VCaP (cell line): Measurements from ENCODE around the gene RGMB.

Source experiments
- H3K27ac ChIP-seq: fragments of 450-650 bp; 2 replicates; pipeline ENCODE4 v1.5.1; 2017
- TF ChIP-seq, protein P1 (sequence below): fragments of 450-650 bp; conservative IDR thresholded peaks from 2 replicates; pipeline ENCODE4 v1.5.1; 2017; ENCODE audit warnings: mild to moderate bottlenecking, moderate library complexity

RGMB gene

DNA sequence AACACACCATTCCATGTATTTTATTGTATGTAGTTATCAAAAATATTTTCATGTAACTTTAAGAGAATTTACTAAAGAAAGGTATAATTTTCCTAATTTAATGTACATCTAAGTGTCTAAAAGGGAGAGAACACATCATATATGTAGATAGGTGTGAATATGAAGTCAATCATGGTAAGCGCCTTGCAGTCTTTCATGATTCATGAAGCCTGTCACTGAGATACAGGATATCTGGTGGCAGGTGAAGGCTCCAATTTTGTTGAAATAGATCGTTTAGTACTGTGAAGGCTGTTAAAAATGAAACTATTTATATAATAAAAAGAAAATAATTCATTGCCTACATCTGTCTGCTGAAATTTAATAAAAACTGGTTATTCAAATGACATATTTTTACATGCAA lies 15.5 kb upstream of the RGMB start:
- no peak overlapping the region for H3K27ac ChIP-seq
- TF ChIP-seq, protein P1, sequence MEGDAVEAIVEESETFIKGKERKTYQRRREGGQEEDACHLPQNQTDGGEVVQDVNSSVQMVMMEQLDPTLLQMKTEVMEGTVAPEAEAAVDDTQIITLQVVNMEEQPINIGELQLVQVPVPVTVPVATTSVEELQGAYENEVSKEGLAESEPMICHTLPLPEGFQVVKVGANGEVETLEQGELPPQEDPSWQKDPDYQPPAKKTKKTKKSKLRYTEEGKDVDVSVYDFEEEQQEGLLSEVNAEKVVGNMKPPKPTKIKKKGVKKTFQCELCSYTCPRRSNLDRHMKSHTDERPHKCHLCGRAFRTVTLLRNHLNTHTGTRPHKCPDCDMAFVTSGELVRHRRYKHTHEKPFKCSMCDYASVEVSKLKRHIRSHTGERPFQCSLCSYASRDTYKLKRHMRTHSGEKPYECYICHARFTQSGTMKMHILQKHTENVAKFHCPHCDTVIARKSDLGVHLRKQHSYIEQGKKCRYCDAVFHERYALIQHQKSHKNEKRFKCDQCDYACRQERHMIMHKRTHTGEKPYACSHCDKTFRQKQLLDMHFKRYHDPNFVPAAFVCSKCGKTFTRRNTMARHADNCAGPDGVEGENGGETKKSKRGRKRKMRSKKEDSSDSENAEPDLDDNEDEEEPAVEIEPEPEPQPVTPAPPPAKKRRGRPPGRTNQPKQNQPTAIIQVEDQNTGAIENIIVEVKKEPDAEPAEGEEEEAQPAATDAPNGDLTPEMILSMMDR = no peak

DNA sequence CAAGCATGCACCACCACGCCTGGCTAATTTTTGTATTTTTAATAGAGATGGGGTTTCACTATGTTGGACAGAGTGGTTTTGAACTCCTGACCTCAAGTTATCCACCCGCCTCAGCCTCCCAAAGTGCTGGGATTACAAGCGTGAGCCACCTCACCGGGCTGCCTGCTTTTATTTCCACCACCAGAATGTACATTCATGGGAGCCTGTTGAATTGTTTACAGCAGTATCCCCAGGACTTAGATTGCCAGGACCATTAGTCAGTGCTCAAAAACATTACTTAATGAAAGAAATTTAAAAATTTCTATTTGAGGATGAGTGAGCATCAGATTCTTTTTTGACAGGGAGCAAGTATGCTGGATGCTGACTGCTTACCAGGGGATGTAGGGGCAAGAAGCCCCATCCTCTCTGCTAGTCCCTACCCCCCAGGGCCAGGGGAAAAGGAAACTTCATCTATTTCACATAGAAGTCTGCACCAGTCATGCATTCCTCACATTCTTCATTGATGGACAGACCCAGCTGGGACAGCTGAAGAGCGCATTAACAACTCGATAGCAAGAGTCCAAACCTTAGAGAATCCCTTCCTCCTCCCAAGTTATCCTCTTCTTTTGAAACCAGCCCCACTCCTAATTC lies 10.3 kb upstream of the RGMB start:
- no peak overlapping the region for H3K27ac ChIP-seq
- TF ChIP-seq, protein P1 = no peak

DNA sequence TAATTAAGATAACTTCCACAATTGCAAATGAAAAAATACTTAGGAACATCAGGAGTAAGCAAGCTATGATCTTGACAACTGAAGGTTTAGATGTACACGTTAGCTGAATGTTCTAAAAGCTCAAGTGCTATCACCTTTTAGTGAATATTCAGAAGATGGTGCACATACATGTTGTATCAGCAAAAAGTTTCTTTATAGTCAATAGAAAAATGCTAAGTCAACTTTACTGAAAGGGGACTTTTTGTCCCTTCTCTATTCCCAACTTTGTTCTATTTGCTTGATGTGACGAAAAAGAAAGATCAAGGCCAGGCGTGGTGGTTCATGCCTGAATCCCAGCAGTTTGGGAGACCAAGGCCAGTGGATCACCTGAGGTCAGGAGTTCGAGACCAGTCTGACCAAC lies 7.6 kb upstream of the RGMB start:
- TF ChIP-seq, protein P1 = no peak
- no peak overlapping the region for H3K27ac ChIP-seq

DNA sequence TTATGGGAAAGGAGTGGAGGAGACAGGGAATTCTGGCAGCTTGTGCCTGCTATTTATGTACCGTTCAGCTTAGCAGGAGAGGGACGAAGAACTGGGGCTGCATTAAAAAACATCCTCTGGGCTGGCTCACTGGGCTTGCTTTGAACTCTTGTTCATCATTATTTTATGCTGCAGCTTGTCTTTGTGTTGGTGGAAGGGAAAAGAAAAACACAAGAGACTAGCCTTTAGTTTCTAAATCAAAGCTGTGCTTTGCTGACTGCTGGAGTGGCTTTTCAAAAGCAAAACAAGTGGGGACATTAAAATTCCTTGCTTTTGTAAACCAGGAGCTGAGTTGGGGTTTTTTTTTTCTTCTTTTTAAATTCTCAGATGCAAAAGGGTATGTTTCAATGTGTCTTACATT lies 5.9 kb upstream of the RGMB start:
- TF ChIP-seq, protein P1 = no peak
- no peak overlapping the region for H3K27ac ChIP-seq

DNA sequence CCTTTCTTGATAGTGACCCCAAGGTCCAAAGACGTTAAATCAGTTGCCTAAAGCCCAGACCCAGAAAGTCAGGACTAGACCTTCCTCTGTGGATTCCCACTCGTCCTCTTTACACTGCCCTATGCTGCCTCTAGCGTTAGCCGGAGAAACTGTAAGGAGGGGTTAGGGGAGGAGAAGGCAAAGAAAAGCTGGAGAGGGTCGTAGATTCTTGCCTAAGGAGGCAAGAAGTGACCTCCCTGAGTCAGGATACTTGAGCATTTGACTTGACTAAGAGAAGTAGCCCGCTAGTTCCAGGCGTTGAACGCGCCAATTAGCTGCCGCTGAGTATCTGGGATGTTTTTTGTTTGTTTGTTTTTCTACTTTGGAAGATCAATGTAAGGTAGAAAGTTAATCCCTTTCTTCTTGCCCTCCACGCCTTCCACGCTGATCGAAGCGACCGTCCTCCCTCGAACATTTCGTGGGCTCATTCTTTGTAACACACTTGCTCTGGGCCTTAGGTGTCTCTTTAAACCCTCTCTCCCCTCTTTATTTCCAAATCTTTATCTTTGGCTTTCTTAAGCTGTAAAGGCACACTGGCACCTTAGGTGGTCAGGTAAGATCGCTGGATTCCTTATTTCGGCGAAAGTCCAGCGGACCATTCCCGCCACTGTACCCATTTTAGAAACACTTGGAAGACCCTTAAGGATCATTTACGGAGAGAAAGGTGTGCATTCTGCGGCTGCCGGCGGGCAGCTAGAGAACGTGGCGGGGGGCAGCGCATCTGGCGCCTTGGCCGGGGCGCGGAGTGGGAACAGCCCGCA lies 5.1 kb upstream of the RGMB start:
- H3K27ac ChIP-seq = peak overlapping the region; percentile 74
- TF ChIP-seq, protein P1 = peak; percentile 96

DNA sequence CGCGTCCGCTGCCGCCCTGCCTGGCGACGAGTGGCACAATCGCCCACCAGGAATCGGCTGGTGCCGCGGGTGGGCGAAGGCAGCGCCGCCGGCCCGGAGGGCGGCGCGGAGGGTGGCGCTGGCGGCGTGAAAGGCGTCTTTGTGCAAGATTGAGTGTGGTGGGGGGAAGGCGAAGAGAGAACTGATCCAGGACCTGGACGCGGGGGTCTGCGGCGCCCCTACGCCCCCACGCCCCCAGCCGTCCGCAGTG lies 4.6 kb upstream of the RGMB start:
- TF ChIP-seq, protein P1 = no peak
- peak overlapping the region; percentile 74 for H3K27ac ChIP-seq

DNA sequence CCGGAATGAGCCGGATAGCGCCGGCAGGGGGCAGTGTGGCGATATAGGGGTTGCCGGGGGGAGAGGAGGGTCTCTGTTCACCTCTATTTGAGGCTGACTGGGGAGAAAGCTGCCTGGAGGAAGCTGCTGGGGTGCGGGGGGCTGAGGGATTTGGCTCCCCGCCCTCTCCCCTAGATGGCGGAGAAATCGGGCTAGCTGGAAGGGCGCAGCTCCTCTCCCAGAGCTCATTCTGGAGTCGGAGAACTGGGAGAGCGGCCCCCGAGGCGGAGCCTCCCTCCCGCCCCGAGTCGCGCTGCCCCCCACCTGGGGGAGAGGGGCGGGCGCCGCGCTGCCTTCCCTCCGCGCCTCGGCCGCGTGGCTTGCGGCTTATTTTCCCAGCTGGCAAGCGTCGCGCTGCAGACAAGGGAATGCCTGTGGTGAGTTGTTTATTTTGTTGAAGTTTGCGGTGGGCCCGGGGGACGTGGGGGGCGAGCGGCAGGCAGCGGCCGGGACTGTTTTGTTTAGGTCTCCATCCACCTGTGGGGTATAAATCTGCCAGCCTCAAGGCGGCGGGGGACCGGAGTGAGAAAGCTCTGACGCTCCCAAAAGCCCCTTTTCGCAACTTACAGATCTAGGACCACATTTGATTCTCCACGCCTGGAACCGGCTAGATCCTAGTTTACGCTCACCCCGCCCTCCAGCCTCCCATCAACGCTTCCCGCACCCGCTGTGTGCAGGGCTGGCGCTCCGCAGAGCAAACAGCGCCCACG lies 4.1 kb upstream of the RGMB start:
- TF ChIP-seq, protein P1 = peak; percentile 83
- peak overlapping the region; percentile 74 for H3K27ac ChIP-seq
